K562 (cell line): Measurements from ENCODE around the gene ARL13A. TPM values are rescaled to one million over a fixed set of nuclear protein-coding genes. Genes with fewer than 3 reads are reported as not detected.

ENCODE experiments used
- FOSL1 ChIP-seq: fragments of 200-800 bp; sonication (Bioruptor generic); conservative IDR thresholded peaks from 2 replicates; pipeline ENCODE4 v1.6.1; 2016; ENCODE audit warnings: missing genetic modification characterization, missing compliant biosample characterization
- GABPA ChIP-seq: fragments of 200-800 bp; sonication (Bioruptor generic); conservative IDR thresholded peaks from 2 replicates; pipeline ENCODE4 v1.6.1; 2016; ENCODE audit warnings: low read depth, missing genetic modification characterization, missing compliant biosample characterization
- MECOM ChIP-seq: fragments of 250-450 bp; sonication (Bioruptor Pico); IDR thresholded peaks from 2 replicates; pipeline ENCODE4 v1.8.0; 2022; ENCODE audit warnings: inconsistent platforms
- MTA2 ChIP-seq: fragments of 450-650 bp; IDR thresholded peaks from 2 replicates; pipeline ENCODE4 v1.6.1; 2016; ENCODE audit warnings: low read depth
- NR2C1 ChIP-seq, 2 experiments: fragments of 450-650 bp; IDR thresholded peaks; 2 replicates each; pipeline ENCODE4 v1.6.1; 2017; ENCODE audit warnings: mild to moderate bottlenecking in 2 of 2, antibody characterized with exemption in 1 of 2, inconsistent platforms in 1 of 2, missing compliant biosample characterization in 1 of 2, missing genetic modification characterization in 1 of 2
- PCBP1 ChIP-seq: fragments of 200-400 bp; formaldehyde crosslinking; IDR thresholded peaks from 2 replicates; pipeline ENCODE4 v1.6.1; 2018; ENCODE audit warnings: mild to moderate bottlenecking, low read depth, low read length; ENCODE audit not compliant: poor library complexity, severe bottlenecking
- RBM17 ChIP-seq: fragments of 200-400 bp; formaldehyde crosslinking; IDR thresholded peaks from 2 replicates; pipeline ENCODE4 v1.6.1; 2017; ENCODE audit warnings: low read depth, mild to moderate bottlenecking, low read length, borderline replicate concordance
- RBM34 ChIP-seq: fragments of 200-400 bp; formaldehyde crosslinking; IDR thresholded peaks from 2 replicates; pipeline ENCODE4 v1.6.1; 2018; ENCODE audit warnings: low read length, borderline replicate concordance; ENCODE audit not compliant: insufficient read depth
- TRIM24 ChIP-seq, 2 experiments: fragments of 450-650 bp; IDR thresholded peaks; 2 replicates each; pipeline ENCODE4 v1.6.1; 2016
- polyA plus RNA-seq, 8 experiments: library from polyadenylated mRNA; depleted of rRNA in 4 of 8; stranded (reverse) in 5 of 8; unstranded in 3 of 8; fragments of >200 nt; fragmentation: Nextera tagmentation in 2 of 8; fragmentation: Illumina TruSeq in 1 of 8; extraction: Ambion mirVana in 2 of 8; extraction: Trizol in 1 of 8; gene quantifications; 2 replicates each; pipeline versions ENCODE4 v1.2.1 to v1.2.3, GENCODE V29; 2011 to 2014; ENCODE audit warnings: inconsistent platforms in 1 of 8, missing spikeins in 1 of 8
- total RNA-seq, 7 experiments: library from RNA; depleted of rRNA in 6 of 7; stranded (reverse); fragments of >200 nt in 6 of 7; fragmentation: Illumina TruSeq in 2 of 7; extraction: Trizol in 2 of 7; gene quantifications; 2 replicates each; pipeline versions ENCODE4 v1.2.1 to v1.2.3, GENCODE V29; 2011 to 2021; ENCODE audit warnings: low replicate concordance in 1 of 7
- TF ChIP-seq, protein P1 (sequence below): fragments of 450-650 bp; IDR thresholded peaks from 2 replicates; pipeline ENCODE4 v1.6.1; 2016; ENCODE audit warnings: antibody characterized with exemption
- TF ChIP-seq, protein P2 (sequence below), 2 experiments: IDR thresholded peaks in 1 of 2; conservative IDR thresholded peaks in 1 of 2; 2 replicates each; pipeline ENCODE4 v1.6.1; 2016; ENCODE audit warnings: low read depth in 2 of 2, mild to moderate bottlenecking in 1 of 2, missing compliant biosample characterization in 1 of 2, missing genetic modification characterization in 1 of 2, moderate library complexity in 1 of 2

The ARL13A gene
- total and polyA plus RNA-seq, 9 of the 15 experiments (the other 6 are each of a cell fraction or from before 2014, with no cell fraction given), result not detected

DNA sequence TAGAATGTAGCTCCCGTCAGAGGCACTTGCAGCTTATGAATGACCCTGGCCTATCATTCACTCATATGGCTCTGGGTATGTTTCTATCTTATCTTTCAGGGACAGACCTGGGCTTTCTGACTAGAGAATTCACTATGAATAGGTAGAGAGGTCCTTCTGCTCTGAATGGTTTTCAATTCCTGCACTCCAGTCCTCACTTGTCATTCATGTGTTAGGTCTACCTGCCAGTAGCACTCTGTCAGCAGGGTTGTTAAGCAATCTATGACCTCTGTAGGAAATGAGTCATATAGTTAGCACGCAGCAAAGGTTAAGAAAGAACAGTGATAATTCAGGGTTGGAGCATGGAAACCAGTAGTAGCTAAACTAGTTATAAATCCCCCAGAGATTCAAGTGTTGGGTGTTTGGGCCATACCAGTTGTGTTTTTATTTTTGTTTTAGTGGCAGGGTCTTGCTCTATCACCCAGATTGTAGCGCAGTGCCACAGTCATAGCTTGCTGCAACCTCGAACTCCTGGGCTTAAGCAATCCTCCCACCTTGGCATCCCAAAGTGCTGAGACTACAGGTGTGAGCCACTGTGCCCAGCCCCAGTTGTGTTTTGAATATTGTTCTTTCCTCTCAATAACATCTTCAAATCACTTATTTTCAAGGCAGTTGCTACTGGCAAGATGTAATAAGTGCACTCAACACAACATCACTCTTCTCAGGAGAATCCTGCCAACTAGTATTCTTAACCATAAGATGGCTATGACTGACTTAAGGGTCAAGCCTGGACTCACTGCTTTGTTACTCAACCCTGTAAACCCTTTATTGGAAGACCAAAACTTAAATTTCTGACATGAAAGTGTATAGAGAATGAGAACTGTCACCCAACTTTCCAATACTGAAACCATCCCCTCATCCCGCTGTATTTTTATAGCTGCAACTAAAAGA lies 25.1 kb downstream of the ARL13A start (continued):
- TF ChIP-seq PCBP1 (no peak), NR2C1 (IDR thresholded peaks at IDR 0.05) (peak; percentile 59; the same call in 1 of the 2 replicates), NR2C1 (tag; IDR thresholded peaks at IDR 0.05) (peak; percentile 74; the same call in 1 of the 2 replicates), FOSL1 (peak; percentile 82), TRIM24 (IDR thresholded peaks at IDR 0.05) (peak; percentile 36 to 45; a peak in 2 of 4 replicates), RBM34 (no peak), GABPA (tag) (no peak), MTA2 (0 out of 2 replicates have a peak, but pooled peaks have one; percentile 34), MECOM (no peak), RBM17 (no peak)
- TF ChIP-seq, protein P1, sequence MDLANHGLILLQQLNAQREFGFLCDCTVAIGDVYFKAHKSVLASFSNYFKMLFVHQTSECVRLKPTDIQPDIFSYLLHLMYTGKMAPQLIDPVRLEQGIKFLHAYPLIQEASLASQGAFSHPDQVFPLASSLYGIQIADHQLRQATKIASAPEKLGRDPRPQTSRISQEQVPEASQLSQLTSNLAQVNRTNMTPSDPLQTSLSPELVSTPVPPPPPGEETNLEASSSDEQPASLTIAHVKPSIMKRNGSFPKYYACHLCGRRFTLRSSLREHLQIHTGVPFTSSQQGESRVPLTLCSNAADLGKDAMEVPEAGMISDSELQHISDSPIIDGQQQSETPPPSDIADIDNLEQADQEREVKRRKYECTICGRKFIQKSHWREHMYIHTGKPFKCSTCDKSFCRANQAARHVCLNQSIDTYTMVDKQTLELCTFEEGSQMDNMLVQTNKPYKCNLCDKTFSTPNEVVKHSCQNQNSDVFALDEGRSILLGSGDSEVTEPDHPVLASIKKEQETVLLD, result no peak
- TF ChIP-seq, protein P2, sequence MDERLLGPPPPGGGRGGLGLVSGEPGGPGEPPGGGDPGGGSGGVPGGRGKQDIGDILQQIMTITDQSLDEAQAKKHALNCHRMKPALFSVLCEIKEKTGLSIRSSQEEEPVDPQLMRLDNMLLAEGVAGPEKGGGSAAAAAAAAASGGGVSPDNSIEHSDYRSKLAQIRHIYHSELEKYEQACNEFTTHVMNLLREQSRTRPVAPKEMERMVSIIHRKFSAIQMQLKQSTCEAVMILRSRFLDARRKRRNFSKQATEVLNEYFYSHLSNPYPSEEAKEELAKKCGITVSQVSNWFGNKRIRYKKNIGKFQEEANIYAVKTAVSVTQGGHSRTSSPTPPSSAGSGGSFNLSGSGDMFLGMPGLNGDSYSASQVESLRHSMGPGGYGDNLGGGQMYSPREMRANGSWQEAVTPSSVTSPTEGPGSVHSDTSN (CRISPR knock-in tag; IDR thresholded peaks at IDR 0.05; ENCODE audit: low read depth), result no peak
- TF ChIP-seq, protein P2 (tag; conservative IDR thresholded peaks at IDR 0.05; ENCODE audit: low read depth), result peak; percentile 51; the same call in 1 of the 2 replicates
